Measurements from ENCODE around the gene HMGXB3.

- TF ChIP-seq CTCF (IDR thresholded peaks at IDR 0.05): no peak
- no peak for TF ChIP-seq POLR2A (IDR thresholded peaks at IDR 0.05)
These were observed 23.9 kb downstream of the HMGXB3 start for GRCh38 chr5:150024346-150024984.

All from ovary (tissue), 3 donors.